ENCODE data around the gene PLCL2.
"Not testable (repeated sequence)": the region's sequence is repeated elsewhere in the genome, so short reads cannot be mapped to it uniquely, and the experiment has no call there.

The PLCL2 gene

DNA sequence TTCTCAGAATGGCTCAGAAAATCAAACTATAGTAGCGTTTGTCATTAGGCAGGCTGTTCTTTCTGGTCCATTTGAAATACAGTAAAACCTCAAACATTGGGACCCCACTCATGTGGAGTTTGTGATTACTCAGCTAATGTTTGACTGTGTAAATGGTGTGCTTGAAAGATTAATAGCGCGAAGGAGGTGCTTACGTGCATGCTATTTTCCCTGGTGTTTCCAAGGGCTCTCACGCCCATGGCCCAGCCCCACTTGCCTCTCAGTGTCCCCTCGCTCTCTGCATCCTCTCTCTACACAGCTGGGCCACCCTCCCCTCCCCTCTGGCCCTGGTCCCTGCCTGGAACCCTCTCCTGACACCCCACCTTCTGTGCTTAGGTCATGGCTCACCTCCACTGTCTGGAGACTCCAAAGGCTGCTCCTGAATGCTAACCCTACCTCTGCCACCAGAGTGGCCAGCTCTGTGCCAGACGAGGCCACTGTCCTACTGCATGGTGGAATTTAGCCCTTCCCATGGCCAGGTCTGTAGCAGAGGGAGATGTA is 194.2 kb downstream of the PLCL2 start:
- H3K9me3 Mint-ChIP-seq: peaks cover 28% of the 10 kb centered on the region
- H3K4me3 Mint-ChIP-seq: no peak overlapping the region
- H3K27ac Mint-ChIP-seq: peak overlapping the region; percentile 28
- no peaks in the 10 kb centered on the region for H3K27me3 Mint-ChIP-seq (ENCODE audit: low read depth)
- H3K4me1 Mint-ChIP-seq (ENCODE audit: low read depth): peaks cover 61% of the 10 kb centered on the region
- peaks cover 76% of the 10 kb centered on the region for H3K36me3 Mint-ChIP-seq (ENCODE audit: low read depth)
- DNase-seq (ENCODE audit: low spot score): no peak

DNA sequence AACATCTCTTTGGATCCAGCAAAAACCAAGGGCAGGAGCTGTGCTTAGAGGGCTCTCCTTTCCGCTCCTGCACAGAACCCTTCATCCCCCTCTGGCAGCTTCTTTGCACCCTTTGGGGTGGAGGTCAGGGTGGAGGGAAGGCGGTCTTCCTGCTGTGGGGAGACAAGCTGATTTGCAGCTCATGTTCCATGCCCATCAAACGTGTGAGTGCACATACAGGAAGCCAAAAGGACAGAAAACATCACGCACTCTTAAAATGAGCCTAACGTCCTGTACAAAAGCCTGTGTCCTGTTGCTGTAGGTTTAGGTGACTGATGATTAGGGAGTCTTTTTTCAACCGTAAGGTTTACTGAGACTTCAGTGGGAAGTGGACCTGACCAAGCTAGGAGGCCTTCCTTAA is 195.2 kb downstream of the PLCL2 start:
- peaks cover 52% of the 10 kb centered on the region for H3K4me1 Mint-ChIP-seq (ENCODE audit: low read depth)
- DNase-seq (ENCODE audit: low spot score): no peak
- H3K4me3 Mint-ChIP-seq: peak overlapping the region; percentile 44
- H3K36me3 Mint-ChIP-seq (ENCODE audit: low read depth): peaks cover 77% of the 10 kb centered on the region
- H3K27me3 Mint-ChIP-seq (ENCODE audit: low read depth): no peaks in the 10 kb centered on the region
- H3K27ac Mint-ChIP-seq: peak overlapping the region; percentile 82
- peaks cover 32% of the 10 kb centered on the region for H3K9me3 Mint-ChIP-seq

DNA sequence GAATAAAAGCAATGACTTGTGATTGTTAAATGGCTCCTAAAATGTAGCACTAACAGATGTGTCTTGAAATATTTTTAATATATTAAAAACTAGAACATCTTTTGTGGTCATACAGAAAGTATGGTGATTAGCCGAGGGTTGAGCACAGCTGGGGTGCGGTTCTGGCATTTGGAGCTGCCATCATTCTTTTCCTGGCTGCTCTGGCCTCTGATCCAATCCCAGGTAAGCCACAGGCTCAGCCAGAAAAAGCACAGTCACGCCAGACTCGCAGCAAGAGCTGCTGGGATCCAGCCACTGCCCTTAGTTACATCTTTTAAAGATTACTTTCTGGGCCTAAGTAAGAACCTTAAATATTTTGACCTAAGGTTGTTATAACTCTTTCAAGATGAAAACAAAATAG is 196.8 kb downstream of the PLCL2 start:
- peaks cover 73% of the 10 kb centered on the region for H3K36me3 Mint-ChIP-seq (ENCODE audit: low read depth)

DNA sequence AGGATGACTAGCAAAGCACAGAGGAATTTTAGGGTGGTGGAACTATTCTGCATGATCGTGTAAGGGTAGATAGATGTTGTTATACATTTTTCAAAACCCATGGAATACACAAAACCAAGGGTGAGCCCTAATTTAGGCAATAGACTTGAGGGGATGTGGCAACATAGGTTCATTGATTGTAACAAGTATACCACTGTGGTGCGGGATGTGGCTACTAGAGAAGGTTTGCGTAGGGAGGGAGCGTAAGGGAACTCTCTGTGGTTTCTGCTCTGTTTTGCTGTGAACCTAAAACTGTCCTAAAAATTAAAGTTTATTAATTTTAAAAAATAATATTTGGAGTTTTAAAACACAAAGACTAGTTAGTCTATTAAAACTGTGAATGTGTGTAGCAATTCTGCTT is 202.8 kb downstream of the PLCL2 start:
- Mint-ChIP-seq H3K9me3 (peaks cover 30% of the 10 kb centered on the region), H3K4me3 (peak overlapping the region; percentile 49), H3K27ac (peak overlapping the region; percentile 33), H3K27me3 (ENCODE audit: low read depth) (no peaks in the 10 kb centered on the region), H3K36me3 (ENCODE audit: low read depth) (peaks cover 73% of the 10 kb centered on the region), H3K4me1 (ENCODE audit: low read depth) (peaks cover 46% of the 10 kb centered on the region)
- no peak for DNase-seq (ENCODE audit: low spot score)

More for the DNA sequence above, 196.8 kb downstream of the PLCL2 start:
- DNase-seq (ENCODE audit: low spot score): no peak
- Mint-ChIP-seq H3K4me3 (no peak overlapping the region), H3K9me3 (peaks cover 29% of the 10 kb centered on the region), H3K4me1 (ENCODE audit: low read depth) (peaks cover 45% of the 10 kb centered on the region), H3K27ac (peak overlapping the region; percentile 27), H3K27me3 (ENCODE audit: low read depth) (no peaks in the 10 kb centered on the region)

DNA sequence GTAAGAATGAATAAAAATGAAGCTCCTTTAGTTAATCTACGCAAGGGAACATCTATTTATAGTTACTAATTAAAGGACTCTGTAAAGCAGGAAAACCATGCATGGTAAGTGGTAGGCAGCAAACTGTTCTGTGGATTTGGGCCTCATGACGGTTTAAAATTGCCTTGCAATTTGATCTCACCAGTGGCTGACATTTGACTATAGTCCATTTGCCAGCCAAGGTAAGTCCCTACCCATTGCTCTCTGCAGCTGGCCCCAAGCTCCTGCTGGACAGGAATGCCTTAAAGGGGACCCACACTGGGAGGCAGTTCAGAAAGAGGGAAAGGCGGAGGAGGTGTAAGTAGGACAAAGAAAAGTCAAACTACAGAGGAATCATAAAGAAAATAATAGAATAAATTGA is 203.3 kb downstream of the PLCL2 start:
- H3K27me3 Mint-ChIP-seq (ENCODE audit: low read depth): no peaks in the 10 kb centered on the region
- peaks cover 71% of the 10 kb centered on the region for H3K36me3 Mint-ChIP-seq (ENCODE audit: low read depth)
- H3K4me3 Mint-ChIP-seq: peak overlapping the region; percentile 57
- DNase-seq (ENCODE audit: low spot score): no peak
- H3K9me3 Mint-ChIP-seq: peaks cover 28% of the 10 kb centered on the region
- H3K4me1 Mint-ChIP-seq (ENCODE audit: low read depth): peaks cover 45% of the 10 kb centered on the region
- peak overlapping the region; percentile 83 for H3K27ac Mint-ChIP-seq

DNA sequence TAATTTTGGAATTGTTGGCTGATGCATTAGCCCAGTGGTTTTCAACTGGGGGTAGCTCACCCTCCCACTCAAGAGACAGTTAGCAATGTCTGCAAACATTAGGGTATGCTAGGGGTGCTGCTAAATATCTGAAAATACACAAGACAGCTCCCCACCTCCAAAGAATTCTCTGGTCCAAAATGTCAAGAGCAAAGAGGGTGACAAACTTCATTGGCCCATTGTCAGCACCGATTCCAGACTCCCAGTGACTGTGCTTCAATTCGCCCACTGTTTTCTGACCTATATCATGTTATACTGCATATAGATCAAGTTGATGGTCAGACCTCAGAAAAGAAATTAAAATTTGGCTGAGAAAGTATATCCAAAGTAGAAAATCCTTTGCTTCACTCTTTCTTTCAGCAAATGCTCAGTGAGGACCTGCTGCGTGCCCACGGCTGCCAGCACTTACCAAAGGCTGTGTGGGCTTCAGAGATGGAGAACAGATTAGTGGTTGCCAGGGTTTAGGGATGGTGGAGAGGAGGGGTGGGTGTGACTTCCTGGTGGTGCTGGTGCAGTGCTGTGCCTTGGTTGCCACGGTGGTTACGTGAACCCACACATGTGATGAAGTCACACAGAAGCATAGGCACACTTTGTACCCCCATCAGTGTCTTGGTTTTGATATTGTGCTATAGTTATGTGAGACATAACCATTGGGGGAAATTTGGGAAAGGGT is 204.0 kb downstream of the PLCL2 start:
- peaks cover 67% of the 10 kb centered on the region for H3K36me3 Mint-ChIP-seq (ENCODE audit: low read depth)
- no peaks in the 10 kb centered on the region for H3K27me3 Mint-ChIP-seq (ENCODE audit: low read depth)
- H3K4me1 Mint-ChIP-seq (ENCODE audit: low read depth): peaks cover 40% of the 10 kb centered on the region
- H3K4me3 Mint-ChIP-seq: peak overlapping the region; percentile 60
- peaks cover 21% of the 10 kb centered on the region for H3K9me3 Mint-ChIP-seq
- H3K27ac Mint-ChIP-seq: peak overlapping the region; percentile 52
- DNase-seq (ENCODE audit: low spot score): peak; percentile 32

DNA sequence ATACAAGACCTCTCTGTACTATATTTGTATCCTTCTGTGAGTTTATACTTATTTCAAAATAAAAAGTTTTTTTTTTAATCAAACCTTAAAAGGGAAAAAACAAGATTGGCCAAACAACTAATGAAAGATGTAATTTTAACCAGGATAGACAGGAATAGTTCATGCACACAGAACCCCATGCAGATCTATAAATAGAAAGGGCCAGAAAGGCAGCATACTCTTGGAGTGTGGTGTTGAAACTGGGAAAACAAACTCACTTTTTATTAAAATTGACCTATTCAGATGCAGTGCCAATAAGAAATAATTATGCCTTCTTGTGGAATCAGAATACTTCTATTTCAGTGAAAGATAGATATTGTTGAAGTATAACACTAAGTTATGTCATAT is 204.6 kb downstream of the PLCL2 start:
- Mint-ChIP-seq H3K27me3 (ENCODE audit: low read depth) (no peaks in the 10 kb centered on the region), H3K9me3 (peaks cover 18% of the 10 kb centered on the region), H3K27ac (peak overlapping the region; percentile 31), H3K4me1 (ENCODE audit: low read depth) (peaks cover 40% of the 10 kb centered on the region), H3K4me3 (peak overlapping the region; percentile 60), H3K36me3 (ENCODE audit: low read depth) (peaks cover 64% of the 10 kb centered on the region)
- no peak for DNase-seq (ENCODE audit: low spot score)

DNA sequence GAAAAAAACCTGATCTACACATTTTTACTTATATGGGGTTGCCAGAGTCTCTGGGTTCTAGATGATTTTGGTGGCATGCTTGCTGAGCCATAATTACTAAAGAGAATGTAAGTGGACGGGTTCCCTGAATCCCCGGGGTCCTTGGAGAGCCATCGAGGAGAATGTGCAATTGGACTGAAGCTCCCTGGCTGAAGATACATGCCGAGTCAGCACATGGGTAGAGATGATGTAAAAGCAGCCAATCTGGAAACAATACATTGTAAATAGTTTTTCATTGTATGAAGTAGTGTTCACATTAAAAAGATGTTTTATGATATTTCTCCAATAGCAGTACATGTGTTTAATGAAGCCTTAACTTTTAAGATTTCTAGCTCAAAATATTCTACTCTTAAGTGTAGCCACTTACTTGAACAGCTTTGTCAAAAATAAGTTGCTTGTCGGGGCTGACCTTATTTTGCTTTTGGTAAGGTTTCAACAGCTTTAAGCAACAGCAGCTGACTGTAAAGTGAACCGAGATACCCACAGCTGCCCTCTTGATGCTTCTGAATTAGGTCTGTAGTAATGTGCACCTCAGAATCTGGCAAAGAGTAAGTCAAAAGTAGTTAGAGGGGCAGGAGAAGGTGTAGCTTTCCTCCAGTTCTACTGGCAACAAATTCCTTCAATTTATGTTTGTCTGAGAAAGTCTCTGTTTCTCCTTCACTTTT is 205.7 kb downstream of the PLCL2 start:
- Mint-ChIP-seq H3K4me1 (ENCODE audit: low read depth) (peaks cover 40% of the 10 kb centered on the region), H3K27me3 (ENCODE audit: low read depth) (no peaks in the 10 kb centered on the region), H3K27ac (no peak overlapping the region), H3K9me3 (peaks cover 14% of the 10 kb centered on the region), H3K4me3 (no peak overlapping the region), H3K36me3 (ENCODE audit: low read depth) (peaks cover 57% of the 10 kb centered on the region)
- DNase-seq (ENCODE audit: low spot score): no peak

DNA sequence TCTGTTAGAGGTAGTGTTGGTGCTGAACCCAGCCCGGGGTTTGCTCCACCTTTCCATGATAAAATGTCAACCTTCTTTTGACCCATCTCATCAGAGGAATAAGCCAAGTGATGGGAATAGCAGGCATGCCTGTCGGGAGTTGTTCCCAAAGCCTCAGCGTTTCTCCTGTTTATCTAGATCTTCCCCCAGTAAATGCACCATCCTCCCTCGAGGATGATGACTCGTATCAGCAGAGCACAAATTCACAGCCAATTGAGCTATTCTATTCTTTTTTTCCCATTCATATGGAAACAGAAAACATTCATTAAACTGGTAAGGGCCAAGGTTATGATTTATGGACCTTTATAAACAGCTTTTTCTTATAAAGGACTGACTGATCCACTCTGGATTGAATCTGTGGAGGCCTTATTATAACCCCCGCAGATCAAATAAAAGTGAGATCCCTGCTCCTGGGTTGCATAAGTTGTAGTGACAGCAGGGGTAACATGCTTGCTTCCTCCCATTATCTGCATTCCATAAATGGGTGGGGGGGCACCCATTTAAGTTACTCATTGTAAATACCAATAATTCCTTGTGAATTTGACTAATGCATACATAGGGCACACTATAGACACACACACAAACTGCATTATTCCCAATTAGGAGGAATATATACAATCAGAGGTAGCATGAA is 207.3 kb downstream of the PLCL2 start:
- Mint-ChIP-seq H3K36me3 (ENCODE audit: low read depth) (peaks cover 43% of the 10 kb centered on the region), H3K4me1 (ENCODE audit: low read depth) (peaks cover 28% of the 10 kb centered on the region), H3K9me3 (peaks cover 7% of the 10 kb centered on the region), H3K27ac (no peak overlapping the region), H3K4me3 (no peak overlapping the region), H3K27me3 (ENCODE audit: low read depth) (no peaks in the 10 kb centered on the region)
- no peak for DNase-seq (ENCODE audit: low spot score)

DNA sequence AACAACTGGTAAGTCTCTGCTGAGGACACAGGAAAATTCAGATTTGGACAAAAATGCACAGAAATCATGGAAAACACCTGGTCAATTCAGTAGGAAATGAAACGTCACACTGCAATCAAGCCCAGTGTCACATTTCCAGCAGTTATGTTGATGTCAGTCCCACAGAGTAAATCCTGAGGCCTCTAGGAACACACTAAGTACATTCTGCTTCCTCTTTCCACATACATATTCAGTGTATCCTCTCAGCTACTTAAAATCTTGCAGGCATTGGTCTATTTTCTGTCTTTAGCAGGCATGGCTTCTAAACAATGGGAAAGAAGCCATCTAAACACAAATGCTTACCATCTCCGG is 207.8 kb downstream of the PLCL2 start:
- peaks cover 24% of the 10 kb centered on the region for H3K4me1 Mint-ChIP-seq (ENCODE audit: low read depth)
- H3K9me3 Mint-ChIP-seq: peaks cover 3% of the 10 kb centered on the region
- DNase-seq (ENCODE audit: low spot score): no peak
- H3K27me3 Mint-ChIP-seq (ENCODE audit: low read depth): no peaks in the 10 kb centered on the region
- H3K27ac Mint-ChIP-seq: no peak overlapping the region
- H3K36me3 Mint-ChIP-seq (ENCODE audit: low read depth): peaks cover 39% of the 10 kb centered on the region
- H3K4me3 Mint-ChIP-seq: no peak overlapping the region

DNA sequence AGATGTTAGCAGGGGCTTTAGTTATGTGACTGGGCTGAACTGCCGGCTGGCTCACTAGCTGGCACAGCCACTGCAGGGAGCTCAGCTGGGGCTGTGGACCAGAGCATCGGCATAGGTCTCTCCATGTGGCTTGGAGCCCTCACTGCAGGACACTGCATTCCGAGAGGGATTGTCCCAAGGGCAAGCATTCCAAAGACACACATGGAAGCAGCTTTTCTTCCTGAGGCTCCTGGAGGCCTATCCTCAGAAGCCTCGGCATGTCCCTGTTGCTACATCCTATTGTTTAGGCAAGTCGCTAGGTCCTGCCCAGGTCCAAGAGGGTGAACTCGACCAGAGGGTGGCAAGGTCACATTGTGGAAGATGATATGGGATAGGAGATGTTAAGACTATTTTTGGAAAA is 209.8 kb downstream of the PLCL2 start:
- no peak overlapping the region for H3K27ac Mint-ChIP-seq
- H3K27me3 Mint-ChIP-seq (ENCODE audit: low read depth): no peaks in the 10 kb centered on the region
- DNase-seq (ENCODE audit: low spot score): no peak
- no peak overlapping the region for H3K4me3 Mint-ChIP-seq
- peaks cover 6% of the 10 kb centered on the region for H3K4me1 Mint-ChIP-seq (ENCODE audit: low read depth)
- H3K9me3 Mint-ChIP-seq: peaks cover 3% of the 10 kb centered on the region
- H3K36me3 Mint-ChIP-seq (ENCODE audit: low read depth): peaks cover 24% of the 10 kb centered on the region

DNA sequence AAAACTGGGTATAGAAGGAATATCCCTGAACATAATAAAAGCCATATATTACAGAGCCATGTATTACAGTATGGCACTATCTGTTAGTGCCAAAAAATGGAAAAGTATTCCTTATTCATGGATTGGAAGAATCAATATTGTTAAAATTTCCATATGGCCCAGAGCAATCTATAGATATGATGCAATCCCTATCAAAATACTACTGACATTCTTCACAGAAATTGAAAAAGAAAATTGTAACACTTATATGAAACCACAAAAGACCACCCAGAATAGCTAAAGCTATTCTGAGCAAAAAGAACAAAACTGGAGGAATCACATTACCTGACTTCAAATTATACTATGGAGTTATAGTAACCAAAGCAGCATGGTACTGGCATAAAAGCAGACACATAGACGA is 218.8 kb downstream of the PLCL2 start:
- Mint-ChIP-seq H3K4me3 (no peak overlapping the region), H3K4me1 (ENCODE audit: low read depth) (peaks cover 20% of the 10 kb centered on the region), H3K36me3 (ENCODE audit: low read depth) (peaks cover 22% of the 10 kb centered on the region), H3K9me3 (peaks cover 41% of the 10 kb centered on the region), H3K27me3 (ENCODE audit: low read depth) (no peaks in the 10 kb centered on the region), H3K27ac (no peak overlapping the region)
- DNase-seq (ENCODE audit: low spot score): no peak

DNA sequence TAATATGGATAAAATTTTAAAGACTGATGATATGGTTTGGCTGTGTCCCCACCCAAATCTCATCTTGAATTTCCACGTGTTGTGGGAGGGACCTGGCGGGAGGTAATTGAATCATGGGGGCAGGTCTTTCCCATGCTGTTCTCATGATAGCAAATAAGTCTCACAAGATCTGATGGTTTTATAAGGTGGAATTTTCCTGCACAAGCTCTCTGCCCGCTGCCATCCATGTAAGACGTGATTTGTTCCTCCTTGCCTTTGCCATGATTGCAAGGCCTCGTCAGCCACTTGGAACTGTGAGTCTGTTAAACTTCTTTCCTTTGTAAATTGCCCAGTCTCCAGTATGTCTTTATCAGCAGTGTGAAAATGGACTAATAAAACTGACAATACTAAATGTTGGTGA is 222.0 kb downstream of the PLCL2 start:
- peaks cover 26% of the 10 kb centered on the region for H3K4me1 Mint-ChIP-seq (ENCODE audit: low read depth)
- not testable (repeated sequence) for H3K36me3 Mint-ChIP-seq (ENCODE audit: low read depth); DNase-seq (ENCODE audit: low spot score); H3K27ac Mint-ChIP-seq; H3K4me3 Mint-ChIP-seq; H3K27me3 Mint-ChIP-seq (ENCODE audit: low read depth)
- H3K9me3 Mint-ChIP-seq: peaks cover 26% of the 10 kb centered on the region

Data from T-helper 2 cell treated with Interferon-gamma antibody and Interleukin-4, amounts not matched to agents 5 μg/mL and 100 μg/mL, for 36 hours (primary cell).